Esophagus squamous epithelium (tissue), 5 donors: Measurements from ENCODE around the gene GYG1. TPM values are rescaled to one million over a fixed set of nuclear protein-coding genes. Genes with fewer than 3 reads are reported as not detected.

ENCODE experiments used
- DNase-seq: peaks from one replicate; lab custom pipeline; 2025; lab: John Stamatoyannopoulos, UW
- H3K27ac ChIP-seq, 4 donors: fragments of 200-600 bp; sonication (generic); one replicate each; pipeline ENCODE4 v1.5.1; 2016 to 2019; ENCODE audit warnings: mild to moderate bottlenecking in 1 of 4
- H3K27me3 ChIP-seq, 4 donors: fragments of 200-600 bp; sonication (generic); 1 replicate in 3 of 4; 2 replicates in 1 of 4; pipeline versions ENCODE4 v1.5.1 to v1.6.0; 2017 to 2021; ENCODE audit warnings: antibody characterized with exemption in 1 of 4
- H3K36me3 ChIP-seq, 3 donors: fragments of 200-600 bp; sonication (generic); one replicate each; pipeline ENCODE4 v1.5.1; 2016 to 2019
- H3K4me1 ChIP-seq, 3 donors: fragments of 200-600 bp; sonication (generic); one replicate each; pipeline ENCODE4 v1.5.1; 2017 to 2019
- H3K4me3 ChIP-seq, 4 donors: fragments of 200-600 bp; sonication (generic); 1 replicate in 3 of 4; 2 replicates in 1 of 4; pipeline ENCODE4 v1.5.1; 2016 to 2019; ENCODE audit warnings: mild to moderate bottlenecking in 2 of 4, moderate library complexity in 1 of 4
- H3K9me3 ChIP-seq, 3 donors: fragments of 200-600 bp; sonication (generic); one replicate each; pipeline ENCODE4 v1.5.1; 2016 to 2019
- POLR2A ChIP-seq, 4 donors: fragments of 450-650 bp; IDR thresholded peaks; one replicate each; pipeline ENCODE4 v1.6.1; 2017; ENCODE audit warnings: antibody characterized with exemption in 4 of 4, mild to moderate bottlenecking in 4 of 4, moderate library complexity in 3 of 4
- WGBS, 2 donors: methylation state at CpG; one replicate each; pipeline ENCODE4 v1.1.5; 2018; 5-methylcytosine and 5-hydroxymethylcytosine counted together
- intact Hi-C: fragments of 100-400 bp; cut with DNase I; formaldehyde crosslinking; loops from one replicate; pipeline ENCODE4 v1.15.0; 2022
- total RNA-seq, 4 donors: library from RNA; depleted of rRNA; stranded (reverse); fragments of >200 nt; gene quantifications; one replicate each; pipeline ENCODE4 v1.1.0, GENCODE V29; 2016
- TF ChIP-seq, protein P1 (sequence below), 6 experiments: fragments of 450-650 bp in 4 of 6; fragments of 200-600 bp in 2 of 6; sonication (generic) in 2 of 6; IDR thresholded peaks; one replicate each; pipeline ENCODE4 v1.5.1; 2016 to 2019; ENCODE audit warnings: antibody characterized with exemption in 6 of 6, mild to moderate bottlenecking in 4 of 6, moderate library complexity in 4 of 6
- donor health status: DM: yes; HTN: yes; CAD: no.

GYG1 gene
- total RNA-seq, 4 donors from 2014 or later = 16.6 to 55.5 (median 35.8) TPM

DNA sequence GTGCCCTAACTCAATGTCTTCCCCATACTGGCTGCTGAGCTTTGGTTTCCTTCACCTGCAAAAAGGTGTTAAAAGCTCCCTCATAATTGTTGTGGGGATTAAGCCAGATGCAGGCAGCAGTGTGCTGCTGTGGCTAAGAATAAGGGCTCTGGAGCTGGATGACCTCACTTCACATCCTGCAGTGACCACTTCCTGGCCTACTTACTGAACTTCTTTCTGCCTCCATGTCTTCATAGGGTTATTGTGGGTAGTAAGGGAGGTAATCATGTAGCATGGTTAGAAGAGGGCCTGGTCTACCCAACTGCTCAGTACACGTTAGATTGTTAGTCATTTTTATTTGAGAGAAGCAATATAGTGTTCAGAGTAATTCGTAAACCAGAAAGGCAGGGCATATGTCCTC, 18.4 kb downstream of the GYG1 start:
- peaks cover 0 to 21% (median 3%) of the 10 kb centered on the region in 3 donors for H3K4me1 ChIP-seq
- peak overlapping the region in 3 of 4 donors; percentile 31 to 68 (median 66) for H3K27ac ChIP-seq
- no peak for DNase-seq
- 78 to 88% methylated on average over 2 of the region's 2 CpGs for WGBS, 2 donors
- no peaks in the 10 kb centered on the region for H3K27me3 ChIP-seq
- no peak overlapping the region for H3K4me3 ChIP-seq
- H3K36me3 ChIP-seq = peaks cover 0 to 81% (median 10%) of the 10 kb centered on the region in 3 donors
- TF ChIP-seq, protein P1, sequence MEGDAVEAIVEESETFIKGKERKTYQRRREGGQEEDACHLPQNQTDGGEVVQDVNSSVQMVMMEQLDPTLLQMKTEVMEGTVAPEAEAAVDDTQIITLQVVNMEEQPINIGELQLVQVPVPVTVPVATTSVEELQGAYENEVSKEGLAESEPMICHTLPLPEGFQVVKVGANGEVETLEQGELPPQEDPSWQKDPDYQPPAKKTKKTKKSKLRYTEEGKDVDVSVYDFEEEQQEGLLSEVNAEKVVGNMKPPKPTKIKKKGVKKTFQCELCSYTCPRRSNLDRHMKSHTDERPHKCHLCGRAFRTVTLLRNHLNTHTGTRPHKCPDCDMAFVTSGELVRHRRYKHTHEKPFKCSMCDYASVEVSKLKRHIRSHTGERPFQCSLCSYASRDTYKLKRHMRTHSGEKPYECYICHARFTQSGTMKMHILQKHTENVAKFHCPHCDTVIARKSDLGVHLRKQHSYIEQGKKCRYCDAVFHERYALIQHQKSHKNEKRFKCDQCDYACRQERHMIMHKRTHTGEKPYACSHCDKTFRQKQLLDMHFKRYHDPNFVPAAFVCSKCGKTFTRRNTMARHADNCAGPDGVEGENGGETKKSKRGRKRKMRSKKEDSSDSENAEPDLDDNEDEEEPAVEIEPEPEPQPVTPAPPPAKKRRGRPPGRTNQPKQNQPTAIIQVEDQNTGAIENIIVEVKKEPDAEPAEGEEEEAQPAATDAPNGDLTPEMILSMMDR (IDR thresholded peaks at IDR 0.05) = no peak
- TF ChIP-seq POLR2A (IDR thresholded peaks at IDR 0.05) = no peak
- no peaks in the 10 kb centered on the region for H3K9me3 ChIP-seq
- intact Hi-C loops = no loop called here

DNA sequence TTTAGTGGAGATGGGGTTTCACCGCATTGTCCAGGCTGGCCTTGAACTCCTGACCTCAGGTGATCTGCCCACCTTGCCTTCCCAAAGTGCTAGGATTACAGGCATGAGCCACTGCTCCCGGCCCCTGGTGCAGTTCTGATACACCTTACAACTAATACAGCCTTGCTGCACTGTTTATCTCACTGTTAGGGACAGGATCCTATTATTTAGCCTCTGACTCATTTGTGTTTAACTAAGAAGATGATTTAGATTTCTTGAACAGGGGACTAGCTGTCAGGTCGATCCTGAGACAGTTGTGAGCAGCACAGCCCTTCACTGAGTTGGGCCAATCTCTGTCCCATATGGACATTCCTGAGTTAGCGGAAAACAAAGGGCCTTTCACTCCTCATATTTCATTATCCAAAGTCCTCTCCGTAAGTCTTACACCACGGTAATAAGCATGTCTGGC, 19.2 kb downstream of the GYG1 start:
- DNase-seq = no peak
- Histone ChIP-seq H3K36me3 (peaks cover 0 to 83% (median 10%) of the 10 kb centered on the region in 3 donors), H3K9me3 (no peaks in the 10 kb centered on the region), H3K4me1 (peaks cover 0 to 19% (median 3%) of the 10 kb centered on the region in 3 donors), H3K27ac (peak overlapping the region; percentile 40 to 73 (median 67)), H3K4me3 (no peak overlapping the region), H3K27me3 (no peaks in the 10 kb centered on the region)
- 78 to 82% methylated on average over 5 to 6 of the region's 6 CpGs for WGBS, 2 donors
- intact Hi-C loops = no loop called here
- TF ChIP-seq POLR2A (IDR thresholded peaks at IDR 0.05) = no peak
- TF ChIP-seq, protein P1 (IDR thresholded peaks at IDR 0.05) = no peak

DNA sequence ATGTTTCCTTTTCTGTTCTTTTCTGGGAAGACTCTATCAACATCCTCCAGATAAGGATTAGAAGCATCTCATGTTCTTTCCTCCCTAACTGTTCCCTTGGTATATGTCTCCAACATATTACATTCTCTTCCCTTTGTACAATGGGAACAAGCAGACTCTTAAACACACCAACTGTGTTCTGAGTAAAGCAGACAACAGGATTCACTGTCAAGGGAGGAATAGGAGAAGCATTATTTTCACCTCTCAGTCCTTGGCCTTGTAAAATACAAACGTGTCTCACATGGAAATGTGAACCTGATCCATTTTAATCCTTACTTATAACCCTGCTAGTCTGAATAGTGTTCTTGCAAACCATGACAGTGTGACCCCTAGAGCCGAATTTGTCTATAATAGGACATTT, 19.6 kb downstream of the GYG1 start:
- Histone ChIP-seq H3K4me3 (no peak overlapping the region), H3K36me3 (peaks cover 0 to 87% (median 10%) of the 10 kb centered on the region in 3 donors), H3K27ac (peak overlapping the region in 3 of 4 donors; percentile 66 to 73 (median 68)), H3K9me3 (no peaks in the 10 kb centered on the region), H3K27me3 (no peaks in the 10 kb centered on the region), H3K4me1 (peaks cover 0 to 19% (median 3%) of the 10 kb centered on the region in 3 donors)
- 56 to 78% methylated on average over 2 of the region's 2 CpGs for WGBS, 2 donors
- no peak for TF ChIP-seq POLR2A (IDR thresholded peaks at IDR 0.05)
- TF ChIP-seq, protein P1 (IDR thresholded peaks at IDR 0.05) = no peak
- DNase-seq = no peak
- intact Hi-C loops = no loop called here

DNA sequence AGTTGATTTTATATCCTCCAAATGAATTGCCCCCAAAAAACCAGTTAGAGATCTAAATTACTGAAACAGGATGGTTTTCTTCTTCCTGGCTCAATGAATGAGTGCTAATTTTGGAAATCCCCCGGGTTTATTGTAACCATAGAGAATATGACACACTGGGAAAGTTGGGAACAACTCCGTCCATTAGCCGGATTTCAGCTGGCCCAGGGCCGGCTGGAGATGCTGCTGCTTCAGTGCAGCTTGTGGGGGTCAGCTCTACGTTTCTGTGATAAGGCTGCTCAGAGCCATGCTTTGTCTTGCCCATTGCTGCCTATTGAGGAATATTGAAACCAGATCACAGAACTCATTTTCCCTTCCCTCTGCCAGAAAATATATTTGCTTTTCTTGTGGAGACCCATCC, 20.3 kb downstream of the GYG1 start:
- H3K27ac ChIP-seq = peak overlapping the region in 3 of 4 donors; percentile 66 to 73 (median 68)
- TF ChIP-seq POLR2A (IDR thresholded peaks at IDR 0.05) = no peak
- TF ChIP-seq, protein P1 (IDR thresholded peaks at IDR 0.05) = no peak
- H3K36me3 ChIP-seq = peaks cover 0 to 82% (median 10%) of the 10 kb centered on the region in 3 donors
- WGBS, 2 donors = 52 to 67% methylated on average over 5 of the region's 5 CpGs
- intact Hi-C loops = no loop called here
- H3K4me3 ChIP-seq = no peak overlapping the region
- H3K4me1 ChIP-seq = peaks cover 0 to 24% (median 3%) of the 10 kb centered on the region in 3 donors
- H3K27me3 ChIP-seq = no peaks in the 10 kb centered on the region
- DNase-seq = no peak
- no peaks in the 10 kb centered on the region for H3K9me3 ChIP-seq

DNA sequence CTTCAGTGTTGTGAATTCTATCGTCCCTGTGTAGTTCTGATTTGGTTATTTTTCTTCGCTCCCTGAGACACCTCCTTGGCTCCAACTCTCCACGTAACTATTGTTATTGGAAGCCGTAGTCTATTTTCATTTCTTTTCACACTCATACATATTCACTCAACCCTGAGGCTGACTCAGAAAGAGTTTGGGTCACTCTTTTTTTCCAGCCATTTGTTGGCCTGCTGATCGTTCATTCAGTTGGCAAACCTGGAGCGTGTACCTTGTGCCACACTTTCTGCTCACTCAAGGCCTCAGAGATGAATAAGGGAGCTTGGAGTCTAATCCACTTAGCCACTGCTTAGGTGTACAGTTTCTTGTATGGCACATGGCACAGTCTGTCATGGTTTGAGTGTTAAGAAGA, 22.4 kb downstream of the GYG1 start:
- Histone ChIP-seq H3K27ac (no peak overlapping the region), H3K36me3 (peaks cover 0 to 65% (median 10%) of the 10 kb centered on the region in 3 donors)
- WGBS, 2 donors = 94 to 98% methylated on average over 6 of the region's 6 CpGs

More for the DNA sequence above, 22.4 kb downstream of the GYG1 start:
- no peak for TF ChIP-seq POLR2A (IDR thresholded peaks at IDR 0.05)
- TF ChIP-seq, protein P1 (IDR thresholded peaks at IDR 0.05) = no peak
- no peaks in the 10 kb centered on the region for H3K9me3 ChIP-seq
- DNase-seq = no peak
- intact Hi-C loops = no loop called here
- no peak overlapping the region for H3K4me3 ChIP-seq
- H3K27me3 ChIP-seq = no peaks in the 10 kb centered on the region
- peaks cover 0 to 39% (median 5%) of the 10 kb centered on the region in 3 donors for H3K4me1 ChIP-seq
